HUES48 (cell line): ENCODE measurements around the gene NCAPD2.
"Not testable (repeated sequence)": the region's sequence is repeated elsewhere in the genome, so short reads cannot be mapped to it uniquely, and the experiment has no call there.

ENCODE experiments used
- H3K27ac ChIP-seq: one replicate; pipeline ENCODE4 v1.7.0; 2013; ENCODE audit warnings: low read depth, low read length, inconsistent platforms
- H3K27me3 ChIP-seq: 2 replicates; pipeline ENCODE4 v1.6.1; 2013; ENCODE audit warnings: mild to moderate bottlenecking, low read length; ENCODE audit not compliant: control insufficient read depth, insufficient read depth
- H3K36me3 ChIP-seq: 2 replicates; pipeline ENCODE4 v1.6.1; 2013; ENCODE audit warnings: low read length; ENCODE audit not compliant: control insufficient read depth, insufficient read depth
- H3K4me1 ChIP-seq: 2 replicates; pipeline ENCODE4 v1.6.1; 2013; ENCODE audit warnings: mild to moderate bottlenecking, low read length; ENCODE audit not compliant: control insufficient read depth, insufficient read depth
- H3K4me3 ChIP-seq: 2 replicates; pipeline ENCODE4 v1.5.1; 2013; ENCODE audit warnings: mild to moderate bottlenecking, low read depth, low read length
- H3K9ac ChIP-seq: 2 replicates; pipeline ENCODE4 v1.6.1; 2013; ENCODE audit warnings: mild to moderate bottlenecking, low read depth, low read length, moderate library complexity
- H3K9me3 ChIP-seq: 2 replicates; pipeline ENCODE4 v1.6.1; 2013; ENCODE audit warnings: low read length; ENCODE audit not compliant: control insufficient read depth, insufficient read depth

NCAPD2 gene

GRCh38 chr12:6476489-6476888, 17.4 kb upstream of the NCAPD2 start:
- H3K9ac ChIP-seq, result no peak overlapping the region
- no peaks in the 10 kb centered on the region for H3K36me3 ChIP-seq
- no peaks in the 10 kb centered on the region for H3K4me1 ChIP-seq
- H3K27ac ChIP-seq, result no peak overlapping the region
- H3K27me3 ChIP-seq, result no peaks in the 10 kb centered on the region
- H3K4me3 ChIP-seq, result no peak overlapping the region
- no peaks in the 10 kb centered on the region for H3K9me3 ChIP-seq

- H3K9ac ChIP-seq, H3K9me3 ChIP-seq, H3K4me3 ChIP-seq, H3K36me3 ChIP-seq, H3K4me1 ChIP-seq, H3K27ac ChIP-seq, H3K27me3 ChIP-seq: not testable (repeated sequence)
Observed at GRCh38 chr12:6477601-6478377, 16.1 kb upstream of the NCAPD2 start.

GRCh38 chr12:6478416-6478815, 15.5 kb upstream of the NCAPD2 start:
- no peaks in the 10 kb centered on the region for H3K9me3 ChIP-seq
- H3K4me1 ChIP-seq, result no peaks in the 10 kb centered on the region
- H3K36me3 ChIP-seq, result no peaks in the 10 kb centered on the region
- H3K27ac ChIP-seq, result no peak overlapping the region
- H3K9ac ChIP-seq, result no peak overlapping the region
- H3K27me3 ChIP-seq, result no peaks in the 10 kb centered on the region
- H3K4me3 ChIP-seq, result no peak overlapping the region

- no peak overlapping the region for H3K27ac ChIP-seq
- H3K4me1 ChIP-seq, result 0 out of 2 replicates have a peak, but pooled peaks cover 3% of the 10 kb centered on the region
- no peak overlapping the region for H3K4me3 ChIP-seq
- no peaks in the 10 kb centered on the region for H3K27me3 ChIP-seq
- no peaks in the 10 kb centered on the region for H3K9me3 ChIP-seq
- H3K9ac ChIP-seq, result no peak overlapping the region
- peaks cover 11% of the 10 kb centered on the region for H3K36me3 ChIP-seq
Observed at GRCh38 chr12:6488240-6488639, 5.7 kb upstream of the NCAPD2 start.

GRCh38 chr12:6489449-6489848, 4.5 kb upstream of the NCAPD2 start:
- no peak overlapping the region for H3K4me3 ChIP-seq
- H3K36me3 ChIP-seq, result peaks cover 11% of the 10 kb centered on the region
- 0 out of 2 replicates have a peak, but pooled peaks cover 3% of the 10 kb centered on the region for H3K4me1 ChIP-seq
- H3K27me3 ChIP-seq, result no peaks in the 10 kb centered on the region
- H3K9me3 ChIP-seq, result no peaks in the 10 kb centered on the region
- H3K27ac ChIP-seq, result no peak overlapping the region
- H3K9ac ChIP-seq, result no peak overlapping the region

GRCh38 chr12:6490673-6491072, 3.2 kb upstream of the NCAPD2 start:
- Histone ChIP-seq H3K36me3 (peaks cover 19% of the 10 kb centered on the region), H3K4me1 (peaks cover 10% of the 10 kb centered on the region)
- not testable (repeated sequence) for H3K4me3 ChIP-seq, H3K9ac ChIP-seq, H3K27ac ChIP-seq, H3K27me3 ChIP-seq, H3K9me3 ChIP-seq

GRCh38 chr12:6492838-6493496, 935 bp upstream of the NCAPD2 start, which contains the start of gene MRPL51:
TSS of gene MRPL51 (minus strand) at chr12:6493262. CDS start at chr12:6493136, 126 bp downstream.
- Histone ChIP-seq H3K4me1 (peaks cover 10% of the 10 kb centered on the region), H3K27ac (peak within 1 kb of the TSS; percentile 98), H3K9me3 (no peaks in the 10 kb centered on the region), H3K9ac (peak within 1 kb of the TSS; percentile 83), H3K4me3 (peak within 1 kb of the TSS; percentile 84), H3K27me3 (no peaks in the 10 kb centered on the region), H3K36me3 (peaks cover 40% of the 10 kb centered on the region)

GRCh38 chr12:6494258-6494743, 399 bp downstream of the NCAPD2 start:
- Histone ChIP-seq H3K4me3 (peak overlapping the region; percentile 84), H3K9me3 (no peaks in the 10 kb centered on the region), H3K27ac (peak overlapping the region; percentile 98), H3K36me3 (peaks cover 53% of the 10 kb centered on the region), H3K9ac (peak overlapping the region; percentile 45), H3K27me3 (no peaks in the 10 kb centered on the region), H3K4me1 (peaks cover 10% of the 10 kb centered on the region)

- H3K36me3 ChIP-seq, result peaks cover 60% of the 10 kb centered on the region
- H3K9ac ChIP-seq, result no peak overlapping the region
- peak overlapping the region; percentile 84 for H3K4me3 ChIP-seq
- H3K9me3 ChIP-seq, result no peaks in the 10 kb centered on the region
- peaks cover 10% of the 10 kb centered on the region for H3K4me1 ChIP-seq
- H3K27ac ChIP-seq, result no peak overlapping the region
- H3K27me3 ChIP-seq, result no peaks in the 10 kb centered on the region
Observed at GRCh38 chr12:6494968-6495367, 1.1 kb downstream of the NCAPD2 start.

- H3K4me3 ChIP-seq, H3K27me3 ChIP-seq, H3K27ac ChIP-seq, H3K4me1 ChIP-seq, H3K9me3 ChIP-seq, H3K9ac ChIP-seq: not testable (repeated sequence)
- peaks cover 68% of the 10 kb centered on the region for H3K36me3 ChIP-seq
Observed at GRCh38 chr12:6497291-6497690, 3.4 kb downstream of the NCAPD2 start.

GRCh38 chr12:6500466-6500865, 6.6 kb downstream of the NCAPD2 start:
- Histone ChIP-seq H3K27ac (no peak overlapping the region), H3K9ac (no peak overlapping the region), H3K36me3 (peaks cover 77% of the 10 kb centered on the region), H3K4me3 (no peak overlapping the region), H3K27me3 (no peaks in the 10 kb centered on the region), H3K4me1 (no peaks in the 10 kb centered on the region), H3K9me3 (no peaks in the 10 kb centered on the region)
